PFSK-1 (cell line): Measurements from ENCODE around the gene YIPF5.

Experiments used
- FOXP2 ChIP-seq: optimal IDR thresholded peaks from 2 replicates; pipeline ENCODE3; 2011; ENCODE audit warnings: borderline replicate concordance, control low read depth, inconsistent platforms; ENCODE audit not compliant: insufficient read depth; ENCODE audit errors: extremely low read length, extremely low read depth
- POLR2AphosphoS5 ChIP-seq: IDR thresholded peaks from 2 replicates; pipeline ENCODE4 v1.6.1; 2012; ENCODE audit warnings: low read depth, mild to moderate bottlenecking, control low read depth, low read length, moderate library complexity
- SIN3A ChIP-seq: IDR thresholded peaks from 2 replicates; pipeline ENCODE4 v1.6.1; 2012; ENCODE audit warnings: mild to moderate bottlenecking, low read length, moderate library complexity, borderline replicate concordance; ENCODE audit not compliant: insufficient read depth
- TAF1 ChIP-seq: IDR thresholded peaks from 2 replicates; pipeline ENCODE4 v1.6.1; 2012; ENCODE audit warnings: low read length, control low read depth, borderline replicate concordance; ENCODE audit not compliant: insufficient read depth
- TF ChIP-seq, protein P1 (sequence below), 2 experiments: IDR thresholded peaks; 2 replicates each; pipeline versions ENCODE4 v1.6.1 to v1.8.0; 2011 to 2012; ENCODE audit warnings: low read depth in 2 of 2, low read length in 2 of 2, control low read depth in 1 of 2, inconsistent platforms in 1 of 2, mild to moderate bottlenecking in 1 of 2, moderate library complexity in 1 of 2; ENCODE audit not compliant: insufficient read depth in 1 of 2

The YIPF5 gene

DNA sequence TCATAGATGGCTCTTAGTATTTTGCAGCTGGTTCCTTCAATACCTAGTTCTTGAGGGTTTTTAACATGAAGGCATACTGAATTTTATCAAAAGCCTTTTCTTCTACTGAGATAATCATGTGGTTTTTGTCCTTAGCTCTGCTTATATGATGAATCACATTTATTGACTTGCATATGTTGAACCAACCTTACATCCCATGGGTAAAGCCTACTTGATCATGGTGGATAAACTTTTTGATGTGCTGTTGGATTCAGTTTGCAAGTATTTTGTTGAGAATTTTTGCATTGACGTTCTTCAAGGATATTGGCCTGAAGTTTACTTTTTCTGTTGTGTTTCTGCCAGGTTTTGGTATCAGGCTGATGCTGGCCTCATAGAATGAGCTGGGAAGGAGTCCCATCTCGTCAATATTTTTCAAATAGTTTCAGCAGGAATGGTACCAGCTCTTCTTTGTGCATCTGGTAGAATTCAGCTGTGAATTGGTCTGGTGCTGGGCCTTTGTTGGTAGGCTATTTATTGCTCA, 49.7 kb downstream of the YIPF5 start:
- TF ChIP-seq SIN3A = no peak
- no peak for TF ChIP-seq TAF1
- TF ChIP-seq, protein P1, sequence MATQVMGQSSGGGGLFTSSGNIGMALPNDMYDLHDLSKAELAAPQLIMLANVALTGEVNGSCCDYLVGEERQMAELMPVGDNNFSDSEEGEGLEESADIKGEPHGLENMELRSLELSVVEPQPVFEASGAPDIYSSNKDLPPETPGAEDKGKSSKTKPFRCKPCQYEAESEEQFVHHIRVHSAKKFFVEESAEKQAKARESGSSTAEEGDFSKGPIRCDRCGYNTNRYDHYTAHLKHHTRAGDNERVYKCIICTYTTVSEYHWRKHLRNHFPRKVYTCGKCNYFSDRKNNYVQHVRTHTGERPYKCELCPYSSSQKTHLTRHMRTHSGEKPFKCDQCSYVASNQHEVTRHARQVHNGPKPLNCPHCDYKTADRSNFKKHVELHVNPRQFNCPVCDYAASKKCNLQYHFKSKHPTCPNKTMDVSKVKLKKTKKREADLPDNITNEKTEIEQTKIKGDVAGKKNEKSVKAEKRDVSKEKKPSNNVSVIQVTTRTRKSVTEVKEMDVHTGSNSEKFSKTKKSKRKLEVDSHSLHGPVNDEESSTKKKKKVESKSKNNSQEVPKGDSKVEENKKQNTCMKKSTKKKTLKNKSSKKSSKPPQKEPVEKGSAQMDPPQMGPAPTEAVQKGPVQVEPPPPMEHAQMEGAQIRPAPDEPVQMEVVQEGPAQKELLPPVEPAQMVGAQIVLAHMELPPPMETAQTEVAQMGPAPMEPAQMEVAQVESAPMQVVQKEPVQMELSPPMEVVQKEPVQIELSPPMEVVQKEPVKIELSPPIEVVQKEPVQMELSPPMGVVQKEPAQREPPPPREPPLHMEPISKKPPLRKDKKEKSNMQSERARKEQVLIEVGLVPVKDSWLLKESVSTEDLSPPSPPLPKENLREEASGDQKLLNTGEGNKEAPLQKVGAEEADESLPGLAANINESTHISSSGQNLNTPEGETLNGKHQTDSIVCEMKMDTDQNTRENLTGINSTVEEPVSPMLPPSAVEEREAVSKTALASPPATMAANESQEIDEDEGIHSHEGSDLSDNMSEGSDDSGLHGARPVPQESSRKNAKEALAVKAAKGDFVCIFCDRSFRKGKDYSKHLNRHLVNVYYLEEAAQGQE (IDR thresholded peaks at IDR 0.05; ENCODE audit: insufficient read depth in 1 of 2, low read depth in 2 of 2, low read length in 2 of 2) = no peak
- TF ChIP-seq FOXP2 = no peak

DNA sequence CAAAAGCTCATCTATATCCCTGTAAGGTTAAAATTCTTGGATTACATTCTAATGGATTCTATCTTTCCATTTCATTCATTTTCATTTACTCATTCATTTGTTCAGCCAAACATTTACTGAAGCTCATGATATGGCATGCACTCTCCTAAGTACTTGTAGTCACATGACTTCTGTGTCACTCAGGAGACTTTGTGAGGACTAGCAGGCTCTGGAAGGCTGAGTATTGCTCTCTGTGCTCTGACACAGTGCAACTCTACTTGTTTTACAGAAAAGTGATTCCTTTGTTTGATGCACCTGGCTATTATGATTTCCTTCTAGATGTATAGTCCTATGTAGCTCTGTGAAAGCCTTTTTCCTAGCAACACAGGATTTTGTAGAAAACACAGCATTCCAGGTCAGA, 53.0 kb downstream of the YIPF5 start:
- TF ChIP-seq FOXP2 = no peak
- TF ChIP-seq TAF1 = no peak
- TF ChIP-seq POLR2AphosphoS5 = no peak
- TF ChIP-seq SIN3A = no peak
- TF ChIP-seq, protein P1 (IDR thresholded peaks at IDR 0.05; ENCODE audit: insufficient read depth in 1 of 2, low read depth in 2 of 2, low read length in 2 of 2) = no peak

DNA sequence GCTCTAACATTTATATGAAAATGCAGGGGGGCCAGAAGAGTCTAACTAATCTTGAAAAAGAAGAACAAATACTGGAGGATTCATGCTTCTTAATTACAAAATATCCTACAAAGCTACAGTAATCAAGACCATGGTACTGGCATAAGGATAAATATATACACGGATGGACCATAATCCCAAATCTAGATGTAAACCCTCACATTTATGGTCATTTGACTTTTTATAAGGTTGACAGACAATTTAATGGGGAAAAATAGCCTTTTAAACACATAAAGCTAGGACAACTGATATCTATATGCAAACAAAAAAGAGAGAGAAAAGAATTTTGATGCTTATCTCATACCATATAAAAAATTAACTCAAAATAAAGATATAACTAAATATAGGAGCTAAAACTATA, 55.9 kb downstream of the YIPF5 start:
- TF ChIP-seq TAF1 (no peak), POLR2AphosphoS5 (no peak), FOXP2 (no peak), SIN3A (no peak)
- TF ChIP-seq, protein P1 (IDR thresholded peaks at IDR 0.05; ENCODE audit: insufficient read depth in 1 of 2, low read depth in 2 of 2, low read length in 2 of 2) = no peak
